Right forelimb (tissue), 1 donor: Measurements from ENCODE around the gene TM4SF1.
A peak's percentile ranks its signal among the peaks of the same experiment; 100 is the strongest.
"Not testable (repeated sequence)": the region's sequence is repeated elsewhere in the genome, so short reads cannot be mapped to it uniquely, and the experiment has no call there.

Experiments
- DNase-seq: peaks from one replicate; pipeline ENCODE4 v3.0.0-alpha.2; 2018

The TM4SF1 gene

DNA sequence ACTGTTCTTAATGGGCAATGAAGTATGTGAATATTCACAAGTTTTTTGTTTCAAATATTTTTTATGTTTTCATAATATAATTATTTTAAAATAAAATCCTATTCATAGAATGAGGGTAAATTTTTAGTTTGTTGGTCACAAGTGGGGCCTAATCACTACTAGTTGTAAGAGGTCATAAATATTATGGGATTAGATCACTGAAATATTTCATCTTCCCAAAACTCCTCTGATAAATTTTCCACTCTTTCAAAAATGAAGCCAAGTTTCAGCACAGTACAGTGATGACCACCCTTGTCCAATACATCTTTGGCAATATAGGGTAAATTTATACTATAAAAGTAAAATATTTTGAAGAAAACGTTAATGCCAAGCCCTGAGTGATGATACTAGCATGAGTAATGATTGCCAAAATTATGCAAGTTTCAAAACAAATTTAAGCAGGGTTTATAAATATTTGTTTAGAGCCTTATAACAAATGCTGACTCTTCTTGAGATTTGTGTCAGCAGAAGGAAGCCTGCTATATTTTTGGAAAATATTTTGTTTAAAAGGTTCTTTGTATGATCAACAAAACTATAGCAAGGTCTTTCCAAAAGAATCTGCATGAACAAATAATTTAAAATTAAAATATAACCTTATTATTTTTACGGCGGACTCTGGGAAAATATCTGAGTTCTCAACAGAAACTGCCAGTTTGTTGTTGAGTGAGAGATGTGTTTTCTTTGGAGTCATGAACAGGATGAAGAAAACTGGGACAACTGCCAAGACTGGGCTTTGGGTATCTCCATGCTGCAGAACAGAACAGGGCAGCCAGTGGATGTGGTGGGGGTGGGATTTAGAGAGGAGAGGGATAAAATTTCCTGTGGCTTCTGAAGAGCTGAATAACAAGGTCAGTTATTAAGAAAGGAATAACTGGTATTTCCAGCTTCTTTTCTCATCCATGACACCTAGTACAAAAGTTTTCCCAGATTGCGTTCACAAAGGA lies 17.9 kb upstream of the TM4SF1 start:
- DNase-seq = no peak

DNA sequence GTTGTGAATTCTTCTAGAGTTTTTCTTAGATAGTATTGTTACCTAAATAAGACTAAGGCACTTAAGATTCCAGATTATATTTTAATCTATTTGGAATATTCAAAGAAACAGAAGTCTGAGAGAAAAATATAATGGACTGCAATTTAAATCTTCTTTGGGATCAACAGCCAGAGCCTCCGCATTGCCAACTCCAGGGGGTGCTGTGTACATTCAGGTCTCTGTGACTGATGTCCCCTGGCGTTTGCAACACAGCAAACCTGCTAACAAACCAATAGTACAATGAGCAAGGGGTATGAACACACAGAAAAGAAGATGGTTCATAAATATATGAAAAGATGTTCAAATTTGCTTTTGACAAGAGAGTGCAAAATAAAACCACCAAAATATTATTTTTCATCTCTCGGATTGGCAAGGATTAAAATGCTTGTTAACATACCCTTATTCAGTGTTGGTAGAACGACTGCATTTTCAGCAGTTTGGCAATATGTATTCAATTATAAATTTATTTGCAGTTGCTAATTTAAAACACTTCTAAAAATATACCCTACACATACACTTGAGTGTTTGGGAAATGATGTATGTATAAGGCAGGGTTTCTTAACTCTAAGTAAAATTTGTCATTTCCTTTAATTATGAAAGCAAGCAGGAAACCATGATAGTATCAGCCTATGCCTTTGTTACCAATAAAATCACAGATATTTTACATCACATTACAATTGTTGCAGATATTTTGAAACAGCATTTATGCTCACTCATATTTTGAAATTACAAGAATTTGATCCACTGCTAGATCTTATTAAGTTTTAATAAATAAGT lies 16.1 kb upstream of the TM4SF1 start:
- peak; percentile 73 for DNase-seq

DNA sequence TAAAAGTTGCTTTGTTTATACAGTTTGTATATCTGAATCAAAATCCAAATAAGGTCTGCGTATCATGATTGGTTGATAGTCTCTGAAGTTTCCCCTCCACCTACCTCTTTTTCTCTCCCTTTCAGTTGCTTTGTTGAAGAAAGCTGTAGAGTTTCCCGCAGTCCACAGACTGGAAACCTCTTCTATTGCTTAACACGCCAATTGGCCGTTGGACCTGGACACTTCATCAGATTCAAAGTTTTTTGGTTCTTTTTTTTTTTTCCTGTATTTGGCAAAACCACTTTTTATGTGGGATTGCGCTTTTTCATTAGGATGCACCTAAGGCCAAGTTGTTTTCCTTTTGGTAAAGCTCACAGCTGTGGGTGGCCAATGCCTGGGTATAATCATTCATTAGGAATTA lies 14.5 kb upstream of the TM4SF1 start:
- DNase-seq = no peak

DNA sequence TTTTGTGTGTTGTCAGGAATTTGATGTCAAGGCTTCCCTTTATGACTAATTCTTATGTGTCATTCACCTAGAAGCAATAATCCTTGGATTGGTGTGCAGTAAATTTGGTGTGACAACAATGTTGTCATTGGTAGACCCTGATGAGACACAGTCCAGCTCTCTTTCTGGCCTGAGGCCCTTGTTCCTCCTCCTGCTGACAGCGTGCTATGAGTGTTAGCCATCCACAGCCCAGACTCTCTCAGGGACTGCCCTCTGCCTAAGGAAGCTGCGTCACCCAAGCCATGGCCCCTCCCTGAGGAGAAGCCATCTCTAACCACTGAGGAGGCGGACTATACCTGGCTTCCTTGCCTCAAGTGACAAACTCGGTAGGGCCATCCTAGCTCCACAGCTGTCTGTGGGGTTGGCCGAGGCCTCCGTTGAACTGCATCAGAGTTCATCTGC lies 13.3 kb upstream of the TM4SF1 start:
- DNase-seq = no peak

DNA sequence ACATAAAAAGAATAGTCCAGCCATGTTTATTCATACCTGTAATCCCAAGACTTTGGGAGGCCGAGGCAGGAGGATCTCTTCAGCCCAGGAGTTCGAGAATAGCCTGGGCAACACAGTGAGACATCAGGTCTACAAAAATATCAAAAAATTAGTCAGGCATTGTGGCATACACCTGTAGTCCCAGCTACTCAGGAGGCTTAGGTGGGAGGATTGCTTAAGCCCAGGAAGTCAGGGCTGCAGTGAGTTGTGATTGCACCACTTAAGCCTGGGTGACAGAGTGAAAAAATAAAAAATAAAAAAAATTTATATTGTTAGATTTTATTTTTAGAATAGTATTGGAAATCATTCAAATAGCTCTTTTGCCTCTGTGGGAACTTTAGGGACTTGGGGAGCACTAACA lies 12.8 kb upstream of the TM4SF1 start:
- DNase-seq = no peak

DNA sequence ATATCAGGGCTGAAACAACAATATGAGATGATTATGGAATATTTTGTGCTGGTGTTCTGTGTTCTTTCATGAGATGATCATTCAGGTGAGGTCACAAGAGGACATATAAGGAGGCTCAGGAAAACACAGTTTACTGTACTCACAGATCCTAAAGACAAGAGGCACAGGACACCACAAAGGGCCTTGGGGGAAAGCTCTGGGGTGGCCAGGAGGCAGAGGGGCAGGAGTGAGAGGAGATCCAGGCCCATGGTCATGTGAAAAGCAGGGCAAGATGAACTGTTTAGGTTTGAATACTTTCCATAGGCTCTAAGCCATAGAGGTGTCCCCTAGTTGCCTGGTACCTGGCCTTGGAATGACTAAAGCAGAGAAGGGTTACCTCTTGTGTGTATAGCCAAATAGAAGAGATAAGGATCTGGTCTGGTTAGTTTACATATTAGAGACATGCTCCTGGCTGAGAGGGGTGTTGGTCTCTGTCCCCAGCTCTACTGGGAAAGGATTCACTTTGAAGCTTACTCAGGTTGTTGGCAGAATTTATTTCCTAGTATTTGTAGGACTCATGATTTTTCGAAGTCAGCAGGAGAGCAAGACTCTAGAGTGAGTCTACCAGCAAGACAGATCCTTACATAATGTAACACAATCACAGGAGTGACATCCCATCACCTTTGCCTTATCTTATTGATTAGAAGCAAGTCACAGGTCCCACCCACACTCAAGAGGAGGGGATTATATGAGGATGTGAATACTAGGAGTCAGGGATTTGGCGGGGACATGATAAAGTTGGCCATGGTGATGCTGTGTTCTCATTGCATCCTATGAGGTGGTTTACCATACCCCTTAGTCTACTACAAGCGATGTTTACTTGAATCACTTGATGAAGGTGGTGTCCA lies 11.3 kb upstream of the TM4SF1 start:
- no peak for DNase-seq

DNA sequence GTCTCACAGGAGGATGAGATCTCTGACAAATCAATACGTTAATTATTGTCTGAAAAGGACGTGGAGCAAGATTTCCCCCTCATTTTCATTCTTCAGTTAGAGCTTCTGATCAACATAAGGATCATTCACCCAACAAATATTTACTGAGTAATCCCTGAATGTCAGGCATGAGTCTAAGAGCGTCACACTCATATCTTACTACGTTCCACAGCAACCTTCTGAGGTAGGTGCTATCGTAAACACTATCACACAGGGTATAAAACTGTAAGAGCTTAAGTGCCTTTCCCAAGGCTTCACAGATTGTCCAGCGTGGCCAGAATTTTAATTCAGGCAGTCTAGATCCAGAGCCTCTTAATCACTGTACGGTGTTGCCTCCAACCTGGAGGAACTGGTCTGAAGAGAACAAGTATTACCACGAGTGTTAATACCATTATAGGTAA lies 10.6 kb upstream of the TM4SF1 start:
- DNase-seq = no peak

DNA sequence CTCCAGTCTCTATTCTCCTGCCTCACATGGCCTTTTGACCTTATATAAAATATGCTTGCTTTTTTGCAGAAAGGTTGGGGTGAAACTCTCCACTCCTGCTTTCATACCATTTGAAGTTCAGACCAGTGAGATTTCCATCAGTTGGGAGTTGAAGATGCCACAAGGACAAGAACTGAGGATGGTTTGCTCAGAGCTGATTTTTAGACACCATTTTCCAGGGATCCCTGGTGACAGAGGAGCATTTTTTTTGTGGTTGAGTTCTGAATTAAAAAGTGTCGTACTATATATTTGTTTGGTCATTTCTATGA lies 8.8 kb upstream of the TM4SF1 start:
- DNase-seq = no peak

DNA sequence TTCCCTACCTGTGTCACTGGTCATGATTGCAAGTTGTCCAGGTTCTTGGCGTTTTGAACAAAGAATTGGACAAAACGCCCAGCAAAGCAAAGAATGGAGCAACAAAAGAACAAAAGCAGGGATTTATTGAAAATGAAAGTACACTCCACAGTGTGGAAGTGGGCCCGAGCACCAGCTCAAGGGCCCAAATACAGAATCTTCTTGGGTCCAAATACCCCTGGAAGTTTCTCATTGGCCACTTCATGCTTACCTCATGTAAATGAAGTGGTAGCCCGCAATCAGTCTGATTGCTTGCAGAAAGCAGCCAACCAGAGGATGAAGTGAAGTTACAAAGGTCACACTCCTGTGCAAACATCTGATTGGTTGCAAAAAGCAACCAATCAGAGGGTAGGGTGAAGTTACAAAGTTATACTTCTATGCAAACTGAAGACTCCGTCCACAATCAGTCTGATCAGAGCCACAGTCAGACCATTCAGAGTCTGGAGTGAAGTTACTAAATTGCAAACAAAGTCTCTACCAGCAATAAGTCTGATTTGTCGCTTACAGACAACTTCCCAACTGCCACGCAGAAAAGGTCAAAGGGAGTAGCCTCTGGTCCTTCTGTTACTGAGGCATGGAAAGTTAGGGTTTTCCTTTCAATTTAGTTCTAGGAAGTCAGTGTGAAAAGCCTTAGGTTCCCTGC lies 8.3 kb upstream of the TM4SF1 start:
- no peak for DNase-seq

DNA sequence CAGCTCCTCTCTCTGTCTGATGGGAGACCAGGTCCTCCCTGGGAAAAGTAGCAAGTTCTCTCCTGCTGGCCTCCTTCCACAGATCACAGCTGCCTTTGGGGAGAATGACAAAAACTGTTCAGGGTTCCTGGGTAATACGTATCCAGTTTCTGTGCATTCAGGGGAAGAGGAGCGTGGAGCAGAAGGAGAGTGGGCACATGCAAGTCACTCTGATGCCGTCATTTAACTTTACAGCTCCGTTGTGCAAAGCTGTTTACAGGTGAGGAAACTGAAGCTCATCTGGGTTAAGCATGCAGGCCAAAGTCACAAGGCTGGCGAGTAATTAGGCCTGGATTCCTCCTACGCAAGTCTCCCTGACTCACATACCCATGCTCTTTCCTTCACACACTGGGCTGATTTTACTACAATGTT lies 7.5 kb upstream of the TM4SF1 start:
- no peak for DNase-seq

DNA sequence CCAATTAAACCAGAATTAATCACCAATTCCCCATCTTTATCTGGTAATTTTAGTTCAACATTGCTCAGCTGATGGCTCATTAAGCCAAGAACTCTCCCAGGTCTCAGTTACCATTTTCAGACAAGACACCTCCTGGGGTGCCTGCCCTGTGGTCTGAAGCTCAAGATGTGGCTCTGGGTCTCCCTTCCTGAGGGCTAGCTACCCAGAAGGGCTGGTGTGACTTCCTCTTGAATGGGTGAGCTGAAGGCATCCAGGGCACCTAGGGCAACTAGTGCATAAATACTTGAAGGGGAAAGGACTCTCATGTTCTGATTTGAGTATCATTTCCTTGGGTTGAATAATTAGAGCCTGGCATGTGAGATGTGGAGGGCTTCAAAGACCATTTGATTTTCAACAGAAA lies 6.7 kb upstream of the TM4SF1 start:
- DNase-seq = no peak

DNA sequence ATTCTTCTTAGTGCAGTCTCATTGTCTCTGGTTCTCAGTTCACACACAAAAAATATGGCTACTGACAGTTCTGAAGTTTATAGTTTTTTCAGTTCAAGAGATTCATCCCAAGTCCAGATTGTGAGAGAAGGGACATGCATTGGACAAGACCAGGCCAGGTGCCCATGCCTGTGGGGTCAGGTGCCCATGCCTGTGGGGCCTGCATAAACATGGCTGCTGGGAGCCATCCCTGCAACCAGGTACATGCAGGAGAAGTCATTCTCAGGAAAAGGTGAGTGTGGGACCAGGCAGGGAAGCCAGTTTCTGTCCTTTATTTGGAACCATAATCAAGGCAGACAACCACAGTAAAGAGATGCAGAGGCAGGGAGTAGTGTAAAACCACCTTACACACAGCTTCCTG lies 6.3 kb upstream of the TM4SF1 start:
- no peak for DNase-seq

DNA sequence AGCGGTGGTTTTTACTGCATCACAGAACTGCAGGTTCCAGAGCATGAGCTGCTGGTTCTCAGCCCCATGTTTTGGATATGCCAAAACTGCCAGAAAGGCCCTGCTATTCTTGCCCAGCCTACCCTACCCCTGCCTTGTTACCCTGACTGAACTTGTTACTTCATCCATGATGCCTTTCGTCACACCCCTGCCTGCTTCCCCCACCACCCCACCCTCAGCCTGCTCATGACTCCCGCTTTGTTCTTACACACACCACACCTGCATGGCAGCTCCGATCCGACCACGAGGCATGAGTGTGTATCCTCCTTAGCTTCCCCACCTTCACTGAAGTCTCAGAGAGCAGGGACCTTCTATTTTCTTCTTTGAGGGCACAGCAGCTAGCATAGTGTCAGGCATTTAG lies 5.1 kb upstream of the TM4SF1 start:
- DNase-seq = no peak

DNA sequence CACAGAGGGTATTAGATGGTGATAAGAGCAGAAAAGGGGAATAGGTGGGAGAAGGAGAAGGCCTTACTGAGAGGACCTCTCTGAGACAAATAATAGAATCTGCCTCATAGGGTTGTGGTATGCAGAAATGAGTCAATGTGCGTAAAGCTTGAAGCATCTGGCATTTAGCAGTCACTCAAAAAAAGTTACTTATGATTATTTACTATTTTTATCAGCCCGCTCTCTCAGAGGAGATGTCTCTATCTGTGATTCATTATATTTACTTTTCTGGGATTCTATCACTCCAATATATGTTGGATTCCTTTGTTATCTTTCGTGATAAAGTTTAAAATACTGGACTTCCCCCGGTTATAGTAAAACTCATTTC lies 4.6 kb upstream of the TM4SF1 start:
- DNase-seq = no peak

DNA sequence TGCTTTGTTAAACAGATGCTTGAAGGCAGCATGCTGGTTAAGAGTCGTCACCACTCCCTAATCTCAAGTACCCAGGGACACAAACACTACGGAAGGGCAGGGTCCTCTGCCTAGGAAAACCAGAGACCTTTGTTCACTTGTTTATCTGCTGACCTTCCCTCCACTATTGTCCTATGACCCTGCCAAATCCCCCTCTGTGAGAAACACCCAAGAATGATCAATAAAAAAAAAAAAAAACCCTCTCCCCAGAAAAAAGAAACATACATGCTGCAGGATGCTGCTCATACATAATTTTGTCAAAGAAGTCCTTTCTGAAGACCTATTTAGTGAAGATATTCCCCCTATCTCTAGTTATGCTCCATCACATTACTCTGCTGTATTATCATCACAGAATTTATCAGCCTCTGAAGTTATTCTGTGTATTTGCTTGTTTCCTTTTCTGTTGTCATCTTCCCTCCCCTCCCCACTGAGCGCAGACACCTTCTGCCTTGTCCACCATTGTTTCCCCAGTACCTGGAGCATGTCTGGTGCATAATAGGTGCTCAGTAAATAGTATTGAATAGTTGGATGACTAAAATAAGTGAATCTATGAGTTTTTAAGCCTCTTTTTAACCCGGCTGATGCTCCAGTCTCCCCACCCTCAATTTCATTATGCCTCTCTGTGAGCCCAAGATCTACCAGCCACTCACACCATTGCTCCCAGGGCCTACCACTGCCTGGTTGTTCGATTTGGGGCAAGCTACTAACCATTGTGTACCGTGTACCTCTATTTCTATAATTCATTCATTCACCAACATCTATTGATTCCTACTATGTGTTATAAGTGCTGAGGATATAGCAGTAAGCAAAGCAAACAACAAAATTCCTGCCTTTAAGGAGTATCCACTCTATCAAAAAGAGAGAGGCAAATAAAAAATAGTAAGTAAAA lies 4.0 kb upstream of the TM4SF1 start:
- DNase-seq = no peak

DNA sequence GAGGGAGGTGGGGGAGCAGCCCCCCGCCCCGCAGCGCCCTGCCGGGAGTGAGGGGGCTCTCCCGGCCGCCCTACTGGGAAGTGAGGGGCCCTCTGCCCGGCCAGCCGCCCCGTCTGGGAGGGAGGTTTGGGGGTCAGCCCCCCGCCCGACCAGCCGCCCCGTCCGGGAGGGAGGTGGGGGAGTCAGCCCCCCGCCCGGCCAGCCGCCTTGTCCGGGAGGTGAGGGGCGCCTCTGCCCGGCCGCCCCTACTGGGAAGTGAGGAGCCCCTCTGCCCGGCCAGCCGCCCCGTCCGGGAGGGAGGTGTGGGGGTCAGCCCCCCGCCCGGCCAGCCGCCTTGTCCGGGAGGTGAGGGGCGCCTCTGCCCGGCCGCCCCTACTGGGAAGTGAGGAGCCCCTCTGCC lies 2.8 kb upstream of the TM4SF1 start:
- DNase-seq = not testable (repeated sequence)

DNA sequence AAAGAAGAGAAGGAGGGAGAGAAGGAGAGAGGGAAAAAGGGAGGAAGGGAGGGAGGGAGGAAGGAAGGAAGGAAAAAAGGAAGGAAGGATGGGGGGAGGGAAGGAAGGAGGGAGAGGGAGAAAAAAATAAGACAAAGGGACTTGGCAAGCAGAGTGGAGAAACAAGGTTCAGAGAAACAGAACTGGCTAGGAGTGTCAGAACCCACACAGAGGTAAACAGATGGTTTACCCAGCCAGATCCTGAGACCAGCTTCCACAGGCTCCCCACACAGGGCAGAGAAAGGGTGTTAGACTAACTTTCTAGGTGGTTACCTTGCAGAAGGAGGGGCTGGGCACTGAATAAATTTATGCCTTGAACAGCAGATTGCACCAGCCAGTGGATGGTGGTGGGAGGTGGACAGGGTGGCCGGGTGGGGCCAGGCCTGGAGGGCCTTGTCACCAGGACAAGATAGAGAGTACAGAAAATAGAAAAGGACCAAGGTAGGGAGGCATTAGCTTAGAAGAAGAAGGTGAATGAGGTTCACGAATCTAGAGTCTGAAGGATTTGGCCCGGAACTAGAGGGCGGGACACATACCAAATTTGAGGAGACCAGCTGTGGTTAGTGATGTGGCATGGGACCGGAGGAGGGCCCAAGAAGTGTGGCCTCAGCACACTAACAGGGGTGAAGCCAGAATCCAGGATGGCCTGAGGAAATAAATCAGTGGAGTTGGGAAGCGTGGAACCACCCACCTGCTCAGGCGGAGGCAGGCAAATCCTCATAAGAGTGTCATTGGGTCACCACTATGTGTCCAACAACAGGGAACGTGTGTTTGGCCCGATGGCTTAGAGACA lies 1.2 kb upstream of the TM4SF1 start:
- DNase-seq = no peak

DNA sequence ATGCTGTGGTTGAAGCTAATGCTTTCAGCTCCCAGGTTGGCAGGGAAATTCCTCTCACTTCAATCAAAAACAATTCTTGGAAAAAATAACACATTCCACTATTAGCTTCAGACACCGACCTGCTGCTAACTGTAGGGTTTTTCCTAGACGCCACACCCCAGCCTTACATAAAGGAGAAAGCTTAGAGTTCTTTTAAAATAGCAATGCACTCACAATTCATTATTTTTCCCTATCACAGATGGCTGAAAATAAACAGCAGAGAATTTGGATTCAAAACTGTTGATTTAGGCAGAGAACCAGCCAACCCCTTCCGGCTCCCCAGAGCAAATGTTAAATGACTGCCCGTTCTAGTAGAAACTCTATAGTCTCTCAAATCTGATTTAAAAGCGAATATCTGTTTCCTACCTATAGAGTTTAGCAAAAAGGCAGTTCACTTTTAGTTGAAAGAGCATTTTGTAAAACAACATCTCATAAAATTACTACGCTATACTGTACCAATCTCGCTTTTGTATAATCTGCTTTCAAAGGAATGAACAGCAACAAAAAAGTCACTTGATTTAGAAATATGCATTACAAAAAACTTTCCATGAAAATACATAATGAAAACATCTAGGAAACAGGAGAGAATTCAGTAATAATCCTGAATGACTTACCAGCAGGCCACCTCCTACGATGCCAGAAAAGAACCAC lies 586 bp downstream of the TM4SF1 start:
- DNase-seq = no peak

DNA sequence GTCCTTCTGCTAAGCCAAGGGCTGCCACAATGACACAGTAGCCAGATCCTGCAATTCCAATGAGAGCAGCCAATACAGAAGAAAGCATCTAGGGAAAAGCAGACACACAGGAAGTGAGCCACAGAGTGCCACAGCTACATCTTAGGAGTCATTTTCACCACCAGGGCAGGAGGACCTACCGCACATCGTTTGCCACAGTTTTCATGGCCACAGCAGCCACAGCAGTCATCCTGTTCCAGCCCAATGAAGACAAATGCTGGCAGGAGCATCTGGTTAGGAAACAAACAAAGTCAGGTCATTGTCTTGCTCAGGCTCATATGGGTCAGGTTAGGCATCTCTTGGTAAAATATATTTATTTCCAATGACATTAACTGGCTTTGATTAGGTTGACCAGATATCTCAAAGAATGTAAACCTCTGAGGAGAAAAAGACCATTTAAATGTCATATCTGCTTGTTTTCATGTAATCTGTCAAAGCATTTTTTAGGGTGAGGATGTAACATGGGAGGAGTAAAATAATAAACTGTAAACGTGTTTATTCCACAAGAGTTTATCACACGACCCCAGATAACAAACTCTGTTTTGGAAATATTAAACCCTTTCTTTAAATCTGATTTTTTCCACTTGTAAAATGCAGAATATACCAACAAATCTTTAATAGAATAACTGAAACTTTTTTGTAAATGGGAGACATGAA lies 1.8 kb downstream of the TM4SF1 start:
- no peak for DNase-seq
